ENCODE results near the gene FAT1.

Gene FAT1

GRCh38 chr4:186650401-186651180 lies 73.1 kb downstream of the FAT1 start:
- H3K27ac ChIP-seq (ENCODE audit: low read length): no peak overlapping the region
- no peak overlapping the region for H3K9ac ChIP-seq (ENCODE audit: low read length)
- no peaks in the 10 kb centered on the region for H3F3A ChIP-seq (ENCODE audit: insufficient read depth, low read length)
- H4K20me1 ChIP-seq (ENCODE audit: insufficient read depth, low read length): no peaks in the 10 kb centered on the region
- no peaks in the 10 kb centered on the region for H3K27me3 ChIP-seq (replicated peaks; ENCODE audit: insufficient read depth, low read length)
- no peak overlapping the region for H3K4me3 ChIP-seq (ENCODE audit: low read length)
- TF ChIP-seq EZH2 (optimal IDR thresholded peaks at IDR 0.05; ENCODE audit: low read depth, low read length) (no peak), EZH2phosphoT487 (IDR thresholded peaks at IDR 0.05; ENCODE audit: low read length) (no peak), CTCF (IDR thresholded peaks at IDR 0.05; ENCODE audit: low read length) (no peak)
- H3K36me3 ChIP-seq (replicated peaks; ENCODE audit: insufficient read depth, low read length): no peaks in the 10 kb centered on the region
- no peaks in the 10 kb centered on the region for H3K9me3 ChIP-seq (replicated peaks; ENCODE audit: insufficient read depth, low read length)
- no peaks in the 10 kb centered on the region for H3K9me2 ChIP-seq (replicated peaks; ENCODE audit: insufficient read depth, low read length)
- DNase-seq: no peak
- H2AFZ ChIP-seq (ENCODE audit: low read length): no peak overlapping the region
- H3K4me1 ChIP-seq (ENCODE audit: low read length): no peaks in the 10 kb centered on the region
- H3K4me2 ChIP-seq (ENCODE audit: low read depth, low read length): no peak overlapping the region
- H3K79me2 ChIP-seq (ENCODE audit: low read length): 0 out of 2 replicates have a peak, but pooled peaks cover 6% of the 10 kb centered on the region

- no peak overlapping the region for H2AFZ ChIP-seq (ENCODE audit: low read length)
- H3K27me3 ChIP-seq (replicated peaks; ENCODE audit: insufficient read depth, low read length): no peaks in the 10 kb centered on the region
- no peaks in the 10 kb centered on the region for H3K9me2 ChIP-seq (replicated peaks; ENCODE audit: insufficient read depth, low read length)
- no peak overlapping the region for H3K27ac ChIP-seq (ENCODE audit: low read length)
- H3K9me3 ChIP-seq (replicated peaks; ENCODE audit: insufficient read depth, low read length): no peaks in the 10 kb centered on the region
- no peaks in the 10 kb centered on the region for H3K4me1 ChIP-seq (ENCODE audit: low read length)
- no peak for DNase-seq
- no peaks in the 10 kb centered on the region for H3K36me3 ChIP-seq (replicated peaks; ENCODE audit: insufficient read depth, low read length)
- no peak overlapping the region for H3K4me2 ChIP-seq (ENCODE audit: low read depth, low read length)
- no peaks in the 10 kb centered on the region for H3F3A ChIP-seq (ENCODE audit: insufficient read depth, low read length)
- H3K79me2 ChIP-seq (ENCODE audit: low read length): 0 out of 2 replicates have a peak, but pooled peaks cover 6% of the 10 kb centered on the region
- TF ChIP-seq CTCF (IDR thresholded peaks at IDR 0.05; ENCODE audit: low read length) (no peak), EZH2phosphoT487 (IDR thresholded peaks at IDR 0.05; ENCODE audit: low read length) (no peak), EZH2 (optimal IDR thresholded peaks at IDR 0.05; ENCODE audit: low read depth, low read length) (no peak)
- no peak overlapping the region for H3K9ac ChIP-seq (ENCODE audit: low read length)
- H4K20me1 ChIP-seq (ENCODE audit: insufficient read depth, low read length): no peaks in the 10 kb centered on the region
- H3K4me3 ChIP-seq (ENCODE audit: low read length): no peak overlapping the region
Measured at GRCh38 chr4:186647821-186648220, 75.8 kb downstream of the FAT1 start.

- Histone ChIP-seq H3K79me2 (ENCODE audit: low read length) (no peaks in the 10 kb centered on the region), H3K4me1 (ENCODE audit: low read length) (no peaks in the 10 kb centered on the region), H2AFZ (ENCODE audit: low read length) (no peak overlapping the region), H3K9me2 (replicated peaks; ENCODE audit: insufficient read depth, low read length) (no peaks in the 10 kb centered on the region), H3K4me3 (ENCODE audit: low read length) (no peak overlapping the region), H3K9me3 (replicated peaks; ENCODE audit: insufficient read depth, low read length) (no peaks in the 10 kb centered on the region), H3K27ac (ENCODE audit: low read length) (no peak overlapping the region), H3K36me3 (replicated peaks; ENCODE audit: insufficient read depth, low read length) (no peaks in the 10 kb centered on the region), H3K9ac (ENCODE audit: low read length) (no peak overlapping the region), H4K20me1 (ENCODE audit: insufficient read depth, low read length) (no peaks in the 10 kb centered on the region), H3K4me2 (ENCODE audit: low read depth, low read length) (no peak overlapping the region), H3K27me3 (replicated peaks; ENCODE audit: insufficient read depth, low read length) (no peaks in the 10 kb centered on the region), H3F3A (ENCODE audit: insufficient read depth, low read length) (no peaks in the 10 kb centered on the region)
- no peak for TF ChIP-seq CTCF (IDR thresholded peaks at IDR 0.05; ENCODE audit: low read length)
- no peak for TF ChIP-seq EZH2phosphoT487 (IDR thresholded peaks at IDR 0.05; ENCODE audit: low read length)
- no peak for TF ChIP-seq EZH2 (optimal IDR thresholded peaks at IDR 0.05; ENCODE audit: low read depth, low read length)
- no peak for DNase-seq
Measured at GRCh38 chr4:186644737-186645261, 78.9 kb downstream of the FAT1 start.
